Skeletal muscle tissue (tissue), 4 donors: ENCODE measurements around the gene PCDHA1. TPM values are rescaled to one million over a fixed set of nuclear protein-coding genes. Genes with fewer than 3 reads are reported as not detected.
A peak's percentile ranks its signal among the peaks of the same experiment; 100 is the strongest.

Experiments
- H3K27ac ChIP-seq: one replicate; pipeline ENCODE4 v1.7.0; 2013; ENCODE audit warnings: mild to moderate bottlenecking, low read depth, low read length, inconsistent platforms
- H3K27me3 ChIP-seq, 3 donors: one replicate each; pipeline ENCODE4 v1.7.0; 2013; ENCODE audit warnings: low read length in 3 of 3; ENCODE audit not compliant: control insufficient read depth in 3 of 3, insufficient read depth in 3 of 3
- H3K36me3 ChIP-seq, 3 donors: one replicate each; pipeline ENCODE4 v1.7.0; 2013; ENCODE audit warnings: low read length in 3 of 3; ENCODE audit not compliant: control insufficient read depth in 3 of 3, insufficient read depth in 3 of 3
- H3K4me1 ChIP-seq, 3 donors: one replicate each; pipeline ENCODE4 v1.7.0; 2013; ENCODE audit warnings: low read length in 3 of 3, mild to moderate bottlenecking in 3 of 3; ENCODE audit not compliant: control insufficient read depth in 3 of 3, insufficient read depth in 3 of 3
- H3K4me3 ChIP-seq, 3 donors: one replicate each; pipeline ENCODE4 v1.7.0; 2013; ENCODE audit warnings: low read length in 3 of 3
- H3K9ac ChIP-seq, 3 donors: one replicate each; pipeline ENCODE4 v1.7.0; 2013; ENCODE audit warnings: low read length in 3 of 3, mild to moderate bottlenecking in 3 of 3, moderate library complexity in 2 of 3, low read depth in 1 of 3
- H3K9me3 ChIP-seq, 3 donors: one replicate each; pipeline ENCODE4 v1.7.0; 2013; ENCODE audit warnings: low read length in 3 of 3; ENCODE audit not compliant: control insufficient read depth in 3 of 3
- total RNA-seq: library from RNA; depleted of rRNA; stranded (reverse); fragments of >200 nt; gene quantifications from one replicate; pipeline ENCODE4 v1.2.3, GENCODE V29; 2014
- donor health status: Osteomylitis.

PCDHA1 gene
- total RNA-seq, 1 donor from 2014 or later, result not detected

DNA sequence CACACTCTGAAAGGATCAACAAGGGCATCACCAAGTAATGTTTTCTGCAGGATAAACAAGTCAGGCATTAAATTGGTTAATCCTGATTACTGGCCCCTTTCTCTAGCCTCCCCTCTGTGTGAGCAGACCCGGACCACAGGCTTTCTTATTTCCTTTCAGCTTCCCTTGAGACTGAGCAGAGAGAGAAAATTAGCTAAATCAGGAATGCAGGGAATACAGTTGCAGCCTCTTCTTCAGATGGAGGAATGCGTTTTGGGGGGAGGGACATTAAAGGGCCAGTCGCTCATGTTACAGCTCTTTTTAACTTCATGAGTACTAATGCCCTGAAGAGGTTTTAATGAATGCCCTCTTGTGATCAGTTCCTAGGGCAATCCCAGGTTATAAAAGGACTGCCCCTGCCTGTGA is 200.2 kb downstream of the PCDHA1 start:
- H3K9ac ChIP-seq, result no peak overlapping the region
- no peak overlapping the region for H3K27ac ChIP-seq
- H3K4me3 ChIP-seq, result no peak overlapping the region
- no peaks in the 10 kb centered on the region for H3K9me3 ChIP-seq
- no peaks in the 10 kb centered on the region for H3K27me3 ChIP-seq
- no peaks in the 10 kb centered on the region for H3K36me3 ChIP-seq
- no peaks in the 10 kb centered on the region for H3K4me1 ChIP-seq

DNA sequence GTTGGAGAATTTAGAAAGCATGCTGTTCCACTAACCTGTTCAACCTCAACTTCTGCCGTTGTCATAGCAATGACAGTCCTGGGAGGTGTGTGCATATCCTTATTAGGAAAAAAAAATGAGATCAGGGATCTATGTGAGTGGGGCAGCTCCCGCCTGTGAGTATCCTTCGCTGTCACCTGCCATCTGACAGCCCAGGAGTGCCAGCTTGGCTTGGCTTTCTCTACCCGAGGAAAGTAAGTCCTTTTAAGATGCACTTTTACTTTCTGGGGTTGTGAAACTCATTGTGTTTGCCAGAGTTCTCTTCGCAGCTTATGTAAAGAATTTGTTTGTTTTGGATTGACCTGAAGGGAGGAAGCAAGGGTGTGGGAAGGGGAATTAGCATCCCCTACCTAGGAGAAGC is 202.2 kb downstream of the PCDHA1 start:
- Histone ChIP-seq H3K4me1 (no peaks in the 10 kb centered on the region), H3K27me3 (no peaks in the 10 kb centered on the region), H3K9ac (no peak overlapping the region), H3K4me3 (no peak overlapping the region), H3K27ac (no peak overlapping the region), H3K9me3 (no peaks in the 10 kb centered on the region), H3K36me3 (no peaks in the 10 kb centered on the region)

DNA sequence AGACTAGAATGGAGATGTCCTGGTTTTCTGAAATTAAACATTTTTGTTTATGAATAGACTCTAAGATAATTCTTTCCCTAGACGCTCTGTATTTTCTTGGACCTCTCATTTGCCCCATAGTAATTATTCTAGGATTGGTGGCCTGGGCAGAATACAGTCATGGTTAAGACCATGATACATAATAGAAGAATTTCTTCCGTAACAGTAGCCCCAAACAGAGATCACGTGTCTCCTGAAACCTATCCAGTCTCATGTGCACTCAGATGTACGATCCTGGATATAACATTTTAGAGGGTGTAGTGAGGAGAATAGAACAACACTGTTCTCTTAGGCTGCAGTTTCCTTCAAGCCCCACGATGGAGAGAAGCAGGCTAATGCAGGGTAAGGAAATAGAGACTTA is 202.7 kb downstream of the PCDHA1 start:
- Histone ChIP-seq H3K36me3 (no peaks in the 10 kb centered on the region), H3K9me3 (no peaks in the 10 kb centered on the region), H3K4me3 (no peak overlapping the region), H3K9ac (no peak overlapping the region), H3K27ac (no peak overlapping the region), H3K4me1 (no peaks in the 10 kb centered on the region), H3K27me3 (no peaks in the 10 kb centered on the region)

DNA sequence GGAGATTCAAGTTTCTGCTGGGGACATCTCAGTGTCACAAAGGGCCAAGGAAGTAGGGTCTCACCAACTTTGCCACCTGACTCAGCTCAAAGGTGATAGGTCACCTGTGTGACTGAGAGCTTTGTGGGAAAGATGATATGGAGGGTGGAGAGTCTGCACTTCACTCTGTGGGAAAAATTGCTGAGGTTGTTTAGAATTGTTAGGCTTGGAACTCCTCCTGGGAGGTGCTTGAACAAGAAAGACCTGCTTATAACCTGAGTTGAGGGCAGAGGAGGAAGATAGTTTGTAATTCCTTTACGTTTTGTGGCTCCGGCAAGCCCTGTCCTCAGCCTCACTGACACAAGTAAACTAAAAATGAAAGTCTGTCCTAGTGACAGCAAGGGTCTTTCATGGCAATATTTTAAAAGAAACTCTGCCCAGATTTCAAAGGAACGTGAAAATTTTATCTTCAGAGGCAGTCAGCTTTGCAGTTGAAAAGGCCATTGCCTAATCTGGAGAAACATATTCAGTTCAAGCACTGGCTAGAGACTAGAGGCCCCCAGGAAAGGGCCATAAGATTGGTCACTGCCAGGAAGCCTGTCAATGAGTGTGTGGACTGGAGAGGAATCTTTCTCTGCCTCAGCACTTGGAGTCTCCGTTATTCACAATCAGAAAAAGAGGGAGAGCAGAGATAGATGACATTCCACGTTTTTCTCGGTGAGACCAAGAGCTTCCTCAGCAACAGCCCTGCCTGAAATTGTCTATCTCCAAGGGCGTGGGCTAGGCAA is 203.5 kb downstream of the PCDHA1 start:
- Histone ChIP-seq H3K9ac (no peak overlapping the region), H3K27me3 (no peaks in the 10 kb centered on the region)

DNA sequence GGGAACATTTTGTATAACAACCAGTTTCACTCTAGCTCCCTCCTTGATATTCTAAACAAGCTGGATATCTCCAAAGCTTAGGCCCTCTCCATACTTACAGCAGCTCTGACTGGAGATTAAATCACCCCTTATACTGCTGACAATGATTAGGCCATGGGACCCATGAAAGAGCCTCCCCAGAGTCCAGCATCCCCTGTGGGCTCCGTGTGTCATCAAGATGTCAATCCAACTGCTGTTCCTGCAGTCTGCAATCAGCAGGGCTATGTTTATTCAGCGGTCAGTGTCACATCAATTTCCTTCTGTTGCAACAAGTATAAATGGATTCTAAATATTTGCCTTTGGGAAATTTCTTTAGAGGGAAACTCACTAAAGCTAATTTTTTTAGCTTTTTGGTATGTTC is 206.9 kb downstream of the PCDHA1 start:
- Histone ChIP-seq H3K9ac (no peak overlapping the region), H3K27me3 (no peaks in the 10 kb centered on the region), H3K4me1 (no peaks in the 10 kb centered on the region), H3K9me3 (no peaks in the 10 kb centered on the region), H3K4me3 (no peak overlapping the region), H3K27ac (no peak overlapping the region), H3K36me3 (no peaks in the 10 kb centered on the region)

More for the DNA sequence above, 203.5 kb downstream of the PCDHA1 start:
- no peaks in the 10 kb centered on the region for H3K9me3 ChIP-seq
- no peak overlapping the region for H3K4me3 ChIP-seq
- H3K27ac ChIP-seq, result no peak overlapping the region
- no peaks in the 10 kb centered on the region for H3K36me3 ChIP-seq
- no peaks in the 10 kb centered on the region for H3K4me1 ChIP-seq

DNA sequence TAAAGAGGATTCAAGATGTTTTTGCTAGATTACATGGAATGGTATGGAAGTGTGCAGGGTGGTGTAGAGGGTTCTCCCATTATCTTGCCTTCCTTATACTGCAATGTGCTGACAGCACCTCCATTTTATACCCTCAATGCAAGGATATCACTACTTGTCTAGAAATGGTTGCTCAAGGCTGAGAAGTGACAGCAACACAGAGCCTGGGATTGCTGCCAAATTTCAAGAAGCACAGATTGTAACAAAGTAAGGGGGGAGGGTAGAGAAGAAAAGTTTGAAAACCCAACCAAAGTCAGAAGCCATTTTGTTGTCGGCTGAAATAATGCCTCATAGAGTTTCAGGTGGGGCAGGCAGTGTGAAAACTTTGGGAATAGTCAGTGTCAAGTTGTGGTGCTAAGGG is 210.1 kb downstream of the PCDHA1 start:
- H3K27me3 ChIP-seq, result no peaks in the 10 kb centered on the region
- no peak overlapping the region for H3K27ac ChIP-seq
- H3K9ac ChIP-seq, result no peak overlapping the region
- H3K9me3 ChIP-seq, result no peaks in the 10 kb centered on the region
- H3K36me3 ChIP-seq, result no peaks in the 10 kb centered on the region
- no peak overlapping the region for H3K4me3 ChIP-seq
- no peaks in the 10 kb centered on the region for H3K4me1 ChIP-seq

DNA sequence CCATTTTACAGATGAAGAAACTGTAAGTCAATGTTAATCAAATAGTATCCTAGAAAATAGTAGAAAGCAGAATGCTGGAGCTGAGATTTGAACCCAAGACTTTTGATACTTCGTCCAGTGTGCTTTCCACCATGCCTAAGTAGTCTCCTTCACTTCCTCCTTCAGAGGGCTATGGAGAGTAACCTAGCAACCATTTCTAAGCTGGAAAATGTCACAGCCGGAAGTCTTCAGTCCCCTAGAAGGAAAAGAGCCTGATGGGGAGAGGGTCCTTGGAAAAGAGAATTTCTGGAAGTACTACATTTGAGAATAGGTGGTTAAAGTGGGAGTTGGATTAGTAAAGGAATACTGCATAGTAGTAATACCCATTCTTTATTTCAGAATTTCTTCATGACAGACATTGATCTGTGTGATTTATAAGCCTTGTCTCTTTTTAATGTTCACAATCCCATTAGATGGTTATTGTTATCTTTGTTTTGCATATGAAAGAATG is 213.0 kb downstream of the PCDHA1 start:
- H3K4me3 ChIP-seq, result no peak overlapping the region
- no peaks in the 10 kb centered on the region for H3K36me3 ChIP-seq
- peaks cover 0 to 4% (median 0%) of the 10 kb centered on the region in 3 donors for H3K4me1 ChIP-seq
- H3K27ac ChIP-seq, result no peak overlapping the region
- peaks cover 2 to 7% (median 2%) of the 10 kb centered on the region in 3 donors for H3K27me3 ChIP-seq
- H3K9ac ChIP-seq, result no peak overlapping the region
- no peaks in the 10 kb centered on the region for H3K9me3 ChIP-seq

DNA sequence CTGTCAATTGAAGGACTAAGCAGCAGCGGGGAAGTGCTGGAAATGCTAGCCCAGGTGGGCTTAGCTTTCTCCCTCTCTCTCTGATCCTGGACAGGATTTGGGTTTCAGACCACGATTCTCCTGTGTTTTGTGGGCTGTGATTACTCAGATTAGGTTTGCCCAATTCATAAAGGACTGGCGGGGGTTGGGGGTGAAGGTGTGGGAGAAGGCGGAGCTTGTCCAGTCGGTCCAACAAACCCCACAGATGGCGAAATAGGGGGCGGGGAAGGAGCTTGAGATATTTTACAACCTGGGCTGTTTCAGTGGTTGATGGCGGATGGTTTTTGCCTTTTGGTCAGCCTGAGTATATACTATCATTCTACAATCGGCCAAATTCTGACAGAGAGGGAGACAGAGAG is 215.5 kb downstream of the PCDHA1 start:
- H3K9me3 ChIP-seq, result no peaks in the 10 kb centered on the region
- no peaks in the 10 kb centered on the region for H3K36me3 ChIP-seq
- H3K4me3 ChIP-seq, result peak overlapping the region in 1 of 3 donors; percentile 51
- no peak overlapping the region for H3K27ac ChIP-seq
- peaks cover 2 to 7% (median 2%) of the 10 kb centered on the region in 3 donors for H3K27me3 ChIP-seq
- no peak overlapping the region for H3K9ac ChIP-seq
- peaks cover 0 to 4% (median 0%) of the 10 kb centered on the region in 3 donors for H3K4me1 ChIP-seq

DNA sequence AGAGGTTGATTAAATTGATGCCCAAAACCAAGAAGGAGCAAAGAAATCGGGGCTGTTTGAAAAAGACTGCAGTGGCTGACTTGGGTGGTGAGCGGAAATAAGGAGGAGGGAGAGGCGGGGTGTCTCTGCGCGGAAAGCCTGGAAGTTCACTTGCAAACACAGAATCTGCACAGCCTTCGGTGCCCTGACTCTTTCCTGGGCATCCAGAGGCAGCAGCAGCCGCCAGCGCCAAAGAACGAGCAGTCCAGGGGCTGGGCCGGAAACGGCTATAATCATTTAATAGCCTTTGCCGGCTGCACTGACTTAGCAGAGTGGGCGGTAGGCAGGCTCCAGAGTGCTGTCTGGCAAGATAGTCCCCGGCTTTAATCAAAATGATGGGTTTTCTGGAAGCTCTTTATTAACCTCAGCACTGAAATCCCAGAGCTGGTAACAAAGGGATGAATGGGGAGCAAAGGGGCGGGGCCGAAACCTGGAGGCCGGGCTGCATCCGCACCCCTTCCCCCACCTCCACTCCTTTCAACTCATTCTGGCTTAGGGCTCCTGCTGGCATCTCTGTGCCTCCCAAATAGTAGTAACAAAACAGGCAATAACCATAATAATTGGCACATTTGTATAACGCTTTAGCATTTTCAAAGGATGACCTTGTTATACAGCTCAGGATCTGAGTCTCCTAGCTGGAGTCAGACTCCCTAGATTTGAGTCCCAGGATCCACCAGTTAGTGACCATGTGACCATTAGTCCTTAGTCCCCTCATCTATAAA is 216.1 kb downstream of the PCDHA1 start:
- H3K4me3 ChIP-seq, result peak overlapping the region in 1 of 3 donors; percentile 51
- H3K36me3 ChIP-seq, result no peaks in the 10 kb centered on the region
- H3K27ac ChIP-seq, result no peak overlapping the region
- H3K9me3 ChIP-seq, result no peaks in the 10 kb centered on the region
- H3K4me1 ChIP-seq, result peaks cover 0 to 4% (median 0%) of the 10 kb centered on the region in 3 donors
- no peak overlapping the region for H3K9ac ChIP-seq
- peaks cover 2 to 7% (median 2%) of the 10 kb centered on the region in 3 donors for H3K27me3 ChIP-seq

DNA sequence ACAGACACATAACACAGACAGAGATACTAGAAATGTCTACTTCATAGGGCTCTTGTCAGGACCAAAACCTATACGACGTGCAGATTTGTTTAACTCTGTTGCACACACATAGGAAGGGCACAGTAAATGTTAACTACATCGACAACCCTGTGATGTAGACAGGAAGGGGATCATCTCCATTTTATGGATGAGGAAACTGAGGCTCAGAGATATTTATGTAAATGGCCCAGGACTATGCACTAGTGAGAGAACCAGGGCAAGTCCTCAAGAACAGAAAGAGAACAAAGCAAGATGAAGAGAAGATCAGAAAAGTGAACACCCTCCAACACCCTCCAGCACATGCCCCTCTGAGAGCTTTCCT is 216.6 kb downstream of the PCDHA1 start:
- Histone ChIP-seq H3K4me1 (peaks cover 0 to 4% (median 0%) of the 10 kb centered on the region in 3 donors), H3K4me3 (no peak overlapping the region), H3K36me3 (no peaks in the 10 kb centered on the region), H3K27ac (no peak overlapping the region), H3K9ac (no peak overlapping the region), H3K27me3 (peaks cover 2 to 7% (median 2%) of the 10 kb centered on the region in 3 donors), H3K9me3 (no peaks in the 10 kb centered on the region)
